Putamen (tissue), 1 donor: ENCODE measurements around the gene FOXJ2.
"Not testable (repeated sequence)": the region's sequence is repeated elsewhere in the genome, so short reads cannot be mapped to it uniquely, and the experiment has no call there.

Experiments used
- DNase-seq: peaks from one replicate; pipeline ENCODE4 v3.0.0-alpha.2; 2016; ENCODE audit warnings: low spot score

Gene FOXJ2

GRCh38 chr12:8030189-8030588, 2.3 kb upstream of the FOXJ2 start:
- DNase-seq = peak; percentile 29

- DNase-seq = not testable (repeated sequence)
These were observed 1.5 kb upstream of the FOXJ2 start for GRCh38 chr12:8031017-8031416.

DNA sequence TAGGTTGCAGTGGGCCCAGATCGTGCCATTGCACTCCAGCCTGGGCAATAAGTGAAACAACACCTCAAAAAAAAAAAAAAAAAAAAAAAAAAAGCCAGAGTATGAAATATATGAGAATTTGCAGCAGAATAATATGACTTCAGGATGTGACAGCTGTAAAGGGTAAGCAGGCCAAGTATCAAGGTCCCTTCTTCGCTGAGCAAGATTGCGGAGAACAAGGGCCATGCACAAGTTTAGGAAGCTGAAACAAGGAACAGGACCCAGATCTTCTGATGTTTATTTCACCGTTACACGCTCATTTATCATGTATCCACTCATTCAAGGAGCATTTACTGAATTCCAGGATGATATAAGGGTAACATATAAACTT, 659 bp upstream of the FOXJ2 start:
- no peak for DNase-seq

GRCh38 chr12:8033153-8034044, 883 bp downstream of the FOXJ2 start:
- peak; percentile 66 for DNase-seq

GRCh38 chr12:8034802-8035201, 2.3 kb downstream of the FOXJ2 start:
- DNase-seq = no peak

GRCh38 chr12:8035440-8036010, 3.0 kb downstream of the FOXJ2 start:
- no peak for DNase-seq

DNA sequence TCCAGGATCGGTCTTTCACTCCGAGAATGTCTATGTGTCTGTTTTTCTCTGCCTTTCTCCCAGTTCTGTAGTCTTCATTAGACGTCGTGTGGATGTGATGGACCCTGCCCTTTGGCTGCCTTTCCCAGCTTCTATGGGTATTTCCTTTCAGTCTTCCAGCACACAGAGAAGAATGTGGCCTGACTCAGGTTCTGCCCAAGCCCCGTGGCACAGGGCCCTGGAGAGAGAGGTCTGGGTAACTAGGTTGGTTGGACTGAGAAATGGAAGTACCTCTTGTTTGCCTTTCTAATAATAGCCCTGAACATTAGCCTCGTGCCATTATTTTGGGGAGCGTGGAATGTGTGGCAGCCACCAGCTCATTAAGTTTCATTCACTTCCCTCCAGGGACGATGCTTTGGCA, 3.8 kb downstream of the FOXJ2 start:
- DNase-seq = no peak

DNA sequence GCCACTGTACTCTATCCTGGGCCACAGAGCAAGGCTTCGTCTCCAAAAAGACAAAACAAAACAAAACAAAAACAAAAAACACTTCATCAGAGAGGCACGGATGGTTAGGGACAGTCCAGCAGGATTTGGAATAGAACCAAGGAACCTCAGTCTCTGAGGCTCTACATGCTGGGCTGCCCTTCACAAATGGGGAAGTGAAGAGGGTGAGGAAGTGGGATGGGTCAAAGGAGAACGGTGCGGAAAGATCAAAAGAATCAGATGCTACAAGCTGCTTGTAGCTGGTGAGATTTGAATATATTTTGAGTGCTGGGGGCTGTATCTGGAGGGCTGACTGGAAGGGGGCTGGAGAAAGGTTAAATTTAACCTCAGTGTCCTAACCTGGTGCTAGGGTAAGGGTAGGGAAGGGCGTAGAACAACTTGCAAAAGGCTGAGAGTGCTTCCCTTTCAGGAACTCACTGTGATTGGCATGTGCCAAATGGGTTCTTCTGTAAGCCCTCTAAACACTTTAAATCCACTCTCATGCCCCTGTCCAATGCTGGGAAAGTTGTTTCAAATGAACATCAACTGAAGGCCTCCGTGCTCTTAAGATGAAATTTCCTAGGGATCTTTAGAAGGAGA, 4.6 kb downstream of the FOXJ2 start:
- no peak for DNase-seq

DNA sequence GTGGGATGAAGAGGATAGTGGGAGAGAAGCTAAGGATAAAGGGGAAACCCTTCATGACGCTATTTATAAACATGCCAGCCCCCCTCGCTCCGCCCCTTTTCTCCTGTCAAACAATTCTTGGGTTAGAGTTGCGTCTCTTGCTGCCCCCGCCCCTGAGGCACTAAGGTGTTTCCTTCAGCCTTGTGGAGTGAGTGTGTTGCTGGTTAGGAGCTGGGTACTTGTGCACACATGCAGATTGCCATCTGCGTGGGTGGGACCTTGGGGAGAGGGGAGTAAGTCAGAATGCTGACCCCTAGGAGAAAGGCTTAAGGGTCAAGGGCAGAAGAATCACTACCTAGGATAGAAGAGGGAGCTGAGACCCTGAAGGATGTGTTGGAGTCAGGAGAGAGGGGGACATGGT, 5.4 kb downstream of the FOXJ2 start:
- no peak for DNase-seq

DNA sequence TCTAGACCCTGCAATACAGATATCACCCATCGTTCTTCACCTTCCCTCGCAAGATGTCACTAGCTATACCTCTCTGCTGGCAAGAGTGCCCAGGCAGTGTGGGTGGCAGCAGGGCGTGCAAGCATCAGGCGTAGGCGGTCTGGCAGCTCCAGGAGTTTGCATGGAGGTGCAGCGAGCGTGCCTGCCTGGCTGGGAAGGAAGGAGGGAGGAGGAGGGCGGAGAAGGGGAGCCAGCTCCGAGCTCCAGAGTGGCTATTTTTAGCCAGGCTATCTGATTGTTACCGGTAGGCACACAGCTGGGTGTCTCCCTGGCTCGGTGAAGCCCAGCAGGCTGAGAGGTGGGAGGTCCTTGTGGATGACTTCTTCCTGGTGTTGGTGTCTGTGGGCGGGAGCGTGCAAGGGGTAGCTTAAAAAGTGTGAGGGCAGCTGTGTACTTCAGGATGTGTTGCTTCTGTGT, 6.2 kb downstream of the FOXJ2 start:
- peak; percentile 78 for DNase-seq

DNA sequence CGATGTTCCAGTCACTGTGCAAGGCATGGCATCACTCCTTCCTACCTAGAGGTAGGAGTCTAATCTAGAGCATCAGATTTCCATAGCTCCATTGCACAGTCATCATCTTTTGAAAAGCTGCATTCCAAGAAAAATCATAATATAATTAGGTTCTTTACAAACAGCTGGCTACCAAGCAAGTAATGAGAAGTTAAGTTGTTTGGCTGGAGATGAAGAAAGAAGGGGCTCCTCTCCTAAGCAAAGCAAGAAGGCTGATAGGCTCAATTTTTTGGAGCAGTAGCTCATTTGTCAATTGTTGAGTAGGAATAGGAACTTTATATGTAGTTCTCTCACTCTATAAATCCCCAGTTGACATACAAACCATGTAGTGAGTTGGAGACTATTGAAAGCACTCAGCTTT, 8.3 kb downstream of the FOXJ2 start:
- no peak for DNase-seq

GRCh38 chr12:8045952-8046944, 13.7 kb downstream of the FOXJ2 start:
- DNase-seq = peak; percentile 65

- no peak for DNase-seq
These were observed 15.3 kb downstream of the FOXJ2 start for GRCh38 chr12:8047842-8048241.

DNA sequence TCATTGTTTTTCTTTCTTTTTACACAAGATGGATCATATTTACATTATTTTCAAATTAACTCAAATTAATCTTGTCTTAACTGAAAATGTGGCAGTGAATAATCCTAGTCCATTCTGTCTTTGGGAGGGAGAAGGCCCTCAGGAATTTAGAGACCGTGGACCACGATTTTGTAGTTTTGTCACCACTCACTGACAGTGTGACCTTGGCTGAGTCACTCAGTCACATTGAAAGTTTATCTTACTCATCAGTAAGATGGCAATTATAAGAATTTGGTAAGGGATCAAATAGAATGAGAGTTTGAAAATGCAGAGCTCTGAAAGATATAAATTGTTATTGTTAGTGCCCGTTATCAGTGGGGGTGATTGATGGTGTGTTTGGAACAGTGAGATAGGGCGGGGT, 16.4 kb downstream of the FOXJ2 start:
- DNase-seq = no peak

GRCh38 chr12:8050600-8051250, 18.2 kb downstream of the FOXJ2 start:
- no peak for DNase-seq

DNA sequence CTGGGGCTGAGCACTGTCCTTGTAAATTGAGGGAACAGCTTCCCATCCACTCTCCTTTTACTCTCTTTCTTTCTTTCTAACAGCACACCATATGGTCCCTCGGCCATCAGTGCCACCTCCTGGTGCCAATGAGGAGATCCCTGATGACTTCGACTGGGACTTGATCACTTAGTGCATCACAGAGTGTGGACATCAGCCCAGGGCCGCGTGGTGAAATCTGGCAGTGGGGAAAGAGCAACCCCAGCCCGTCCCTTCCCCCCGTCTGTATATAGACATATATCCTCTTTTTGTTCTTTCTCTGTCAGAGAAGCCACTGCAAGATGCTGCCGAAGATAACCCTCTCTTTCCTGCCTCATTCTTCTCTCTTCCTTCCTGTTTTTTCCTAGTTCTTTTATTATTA, 20.2 kb downstream of the FOXJ2 start:
- DNase-seq = no peak

DNA sequence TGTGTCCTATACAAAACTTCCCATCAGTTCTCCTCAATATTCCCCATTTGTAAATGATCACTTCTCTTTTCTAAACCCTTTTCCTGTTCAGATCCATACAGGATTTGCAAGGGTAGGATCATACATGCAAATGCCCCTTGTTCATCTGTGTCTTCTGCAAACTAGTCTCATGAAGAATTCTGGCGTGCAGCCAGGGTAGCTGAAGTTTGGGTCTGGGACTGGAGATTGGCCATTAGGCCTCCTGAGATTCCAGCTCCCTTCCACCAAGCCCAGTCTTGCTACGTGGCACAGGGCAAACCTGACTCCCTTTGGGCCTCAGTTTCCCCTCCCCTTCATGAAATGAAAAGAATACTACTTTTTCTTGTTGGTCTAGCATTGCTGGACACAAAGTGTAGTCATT, 22.3 kb downstream of the FOXJ2 start:
- DNase-seq = no peak

- DNase-seq = no peak
These were observed 24.8 kb downstream of the FOXJ2 start for GRCh38 chr12:8057306-8057705.

DNA sequence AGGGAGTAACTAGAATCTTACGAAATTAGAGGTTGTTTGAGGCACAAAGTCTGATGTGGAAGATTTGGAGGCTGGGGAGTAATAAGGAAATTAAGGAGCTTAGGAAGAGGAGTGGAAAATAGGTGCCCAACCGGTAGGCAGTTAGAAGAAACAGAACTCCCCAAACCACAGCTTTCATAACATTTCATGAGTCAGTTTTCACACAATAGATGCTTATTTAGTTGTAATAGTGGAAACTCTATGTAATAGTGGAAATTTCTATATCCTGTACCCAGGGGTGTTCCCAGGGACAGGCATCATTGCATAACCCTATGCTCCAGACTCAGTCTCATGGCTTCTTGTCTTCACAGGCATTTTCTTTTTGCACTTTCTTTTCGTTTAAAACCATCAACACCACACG, 25.3 kb downstream of the FOXJ2 start:
- no peak for DNase-seq

DNA sequence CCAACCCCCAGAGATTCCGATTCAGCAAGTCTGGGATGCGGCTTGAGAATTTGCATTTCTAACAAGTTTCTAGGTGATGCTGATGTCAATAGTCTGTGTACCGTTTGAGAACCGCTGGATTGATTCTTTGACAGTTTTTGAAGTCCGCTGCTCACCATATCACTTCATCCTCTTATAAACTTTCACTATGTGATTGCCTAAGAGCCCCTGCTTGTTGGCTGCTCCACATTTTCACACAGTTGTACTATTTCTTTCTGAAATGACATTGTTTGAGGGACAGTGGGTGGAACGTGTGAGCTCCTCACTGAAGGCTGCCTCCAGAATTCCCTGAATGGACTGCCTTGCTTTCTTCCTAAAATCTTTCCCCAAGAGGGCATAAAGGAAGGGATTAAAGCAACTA, 26.0 kb downstream of the FOXJ2 start:
- no peak for DNase-seq

GRCh38 chr12:8064131-8064530, 31.6 kb downstream of the FOXJ2 start:
- no peak for DNase-seq
